Measurements from ENCODE around the gene OSTF1. TPM values are rescaled to one million over a fixed set of nuclear protein-coding genes. Genes with fewer than 3 reads are reported as not detected.

Gene OSTF1
- total RNA-seq, 1 donor from 2014 or later = 71.1 TPM

- no peak for TF ChIP-seq CTCF (IDR thresholded peaks at IDR 0.05; ENCODE audit: insufficient read depth, low read length, severe bottlenecking)
- Histone ChIP-seq H3K27me3 (ENCODE audit: control insufficient read depth, insufficient read depth, low read length) (no peaks in the 10 kb centered on the region), H3K4me3 (ENCODE audit: low read depth, low read length) (no peak overlapping the region), H3K36me3 (ENCODE audit: control insufficient read depth, insufficient read depth, low read length) (peaks cover 1% of the 10 kb centered on the region)
- no peak for FAIRE-seq
- DNase-seq (ENCODE audit: low read depth) = no peak
Observed at GRCh38 chr9:75176037-75176436, 87.7 kb downstream of the OSTF1 start.

GRCh38 chr9:75181750-75182149 lies 93.4 kb downstream of the OSTF1 start:
- no peak overlapping the region for H3K4me3 ChIP-seq (ENCODE audit: low read depth, low read length)
- peaks cover 1% of the 10 kb centered on the region for H3K36me3 ChIP-seq (ENCODE audit: control insufficient read depth, insufficient read depth, low read length)
- DNase-seq (ENCODE audit: low read depth) = peak; percentile 99
- no peaks in the 10 kb centered on the region for H3K27me3 ChIP-seq (ENCODE audit: control insufficient read depth, insufficient read depth, low read length)
- no peak for FAIRE-seq
- TF ChIP-seq CTCF (IDR thresholded peaks at IDR 0.05; ENCODE audit: insufficient read depth, low read length, severe bottlenecking) = no peak

GRCh38 chr9:75183306-75183705 lies 95.0 kb downstream of the OSTF1 start:
- Histone ChIP-seq H3K4me3 (ENCODE audit: low read depth, low read length) (no peak overlapping the region), H3K27me3 (ENCODE audit: control insufficient read depth, insufficient read depth, low read length) (no peaks in the 10 kb centered on the region), H3K36me3 (ENCODE audit: control insufficient read depth, insufficient read depth, low read length) (peaks cover 1% of the 10 kb centered on the region)
- DNase-seq (ENCODE audit: low read depth) (no peak), FAIRE-seq (no peak)
- no peak for TF ChIP-seq CTCF (IDR thresholded peaks at IDR 0.05; ENCODE audit: insufficient read depth, low read length, severe bottlenecking)

GRCh38 chr9:75184471-75184870 lies 96.2 kb downstream of the OSTF1 start:
- H3K36me3 ChIP-seq (ENCODE audit: control insufficient read depth, insufficient read depth, low read length) = peaks cover 1% of the 10 kb centered on the region
- no peak for DNase-seq (ENCODE audit: low read depth)
- no peaks in the 10 kb centered on the region for H3K27me3 ChIP-seq (ENCODE audit: control insufficient read depth, insufficient read depth, low read length)
- no peak for TF ChIP-seq CTCF (IDR thresholded peaks at IDR 0.05; ENCODE audit: insufficient read depth, low read length, severe bottlenecking)
- no peak overlapping the region for H3K4me3 ChIP-seq (ENCODE audit: low read depth, low read length)
- no peak for FAIRE-seq

- no peaks in the 10 kb centered on the region for H3K27me3 ChIP-seq (ENCODE audit: control insufficient read depth, insufficient read depth, low read length)
- DNase-seq (ENCODE audit: low read depth) = peak; percentile 26
- H3K36me3 ChIP-seq (ENCODE audit: control insufficient read depth, insufficient read depth, low read length) = peaks cover 1% of the 10 kb centered on the region
- no peak for FAIRE-seq
- peak; percentile 85 for TF ChIP-seq CTCF (IDR thresholded peaks at IDR 0.05; ENCODE audit: insufficient read depth, low read length, severe bottlenecking)
- H3K4me3 ChIP-seq (ENCODE audit: low read depth, low read length) = no peak overlapping the region
Observed at GRCh38 chr9:75185585-75186170, 97.4 kb downstream of the OSTF1 start.

- FAIRE-seq = no peak
Observed at GRCh38 chr9:75186767-75187380, 98.6 kb downstream of the OSTF1 start.

More at GRCh38 chr9:75186767-75187380, 98.6 kb downstream of the OSTF1 start:
- peaks cover 1% of the 10 kb centered on the region for H3K36me3 ChIP-seq (ENCODE audit: control insufficient read depth, insufficient read depth, low read length)
- H3K27me3 ChIP-seq (ENCODE audit: control insufficient read depth, insufficient read depth, low read length) = no peaks in the 10 kb centered on the region
- no peak overlapping the region for H3K4me3 ChIP-seq (ENCODE audit: low read depth, low read length)
- peak; percentile 51 for TF ChIP-seq CTCF (IDR thresholded peaks at IDR 0.05; ENCODE audit: insufficient read depth, low read length, severe bottlenecking)
- DNase-seq (ENCODE audit: low read depth) = peak; percentile 35

Measured in bronchial epithelial cell (primary cell).